Uterus (tissue), 4 donors: ENCODE measurements around the gene CD300A. TPM values are rescaled to one million over a fixed set of nuclear protein-coding genes. Genes with fewer than 3 reads are reported as not detected.

Experiments
- DNase-seq, 2 donors: peaks; one replicate each; pipeline ENCODE4 v3.0.0-alpha.2; 2019 to 2020
- H3K27ac ChIP-seq, 2 donors: fragments of 200-600 bp; sonication (generic); 1 replicate in 1 of 2; 2 replicates in 1 of 2; pipeline ENCODE4 v1.5.1; 2016 to 2018
- H3K27me3 ChIP-seq, 2 donors: fragments of 200-600 bp; sonication (generic); one replicate each; pipeline ENCODE4 v1.5.1; 2018 to 2019; ENCODE audit warnings: control low read depth in 1 of 2
- H3K36me3 ChIP-seq, 2 donors: fragments of 200-600 bp; sonication (generic); one replicate each; pipeline ENCODE4 v1.5.1; 2019; ENCODE audit warnings: control low read depth in 1 of 2
- H3K4me1 ChIP-seq, 2 donors: fragments of 200-600 bp; sonication (generic); one replicate each; pipeline ENCODE4 v1.5.1; 2018 to 2019; ENCODE audit warnings: control low read depth in 1 of 2
- H3K4me3 ChIP-seq, 2 donors: fragments of 200-600 bp; sonication (generic); 1 replicate in 1 of 2; 2 replicates in 1 of 2; pipeline ENCODE4 v1.5.1; 2018 to 2019; ENCODE audit warnings: mild to moderate bottlenecking in 1 of 2
- H3K9me3 ChIP-seq, 2 donors: fragments of 200-600 bp; sonication (generic); one replicate each; pipeline ENCODE4 v1.5.1; 2019; ENCODE audit warnings: control low read depth in 1 of 2
- CTCF ChIP-seq, 4 experiments: fragments of 200-600 bp in 2 of 4; fragments of 450-650 bp in 2 of 4; sonication (generic) in 2 of 4; IDR thresholded peaks; one replicate each; pipeline ENCODE4 v1.5.1; 2016 to 2019; ENCODE audit warnings: antibody characterized with exemption in 4 of 4, mild to moderate bottlenecking in 2 of 4, moderate library complexity in 1 of 4
- POLR2A ChIP-seq, 2 donors: fragments of 450-650 bp; IDR thresholded peaks; one replicate each; pipeline ENCODE4 v1.6.1; 2016; ENCODE audit warnings: antibody characterized with exemption in 2 of 2, mild to moderate bottlenecking in 1 of 2, moderate library complexity in 1 of 2
- intact Hi-C: fragments of 100-400 bp; cut with DNase I; formaldehyde crosslinking; loops from one replicate; pipeline ENCODE4 v1.15.1; 2023; ENCODE audit warnings: low total_unique reads
- total RNA-seq, 4 donors: library from RNA; depleted of rRNA in 3 of 4; stranded (reverse); fragments of >200 nt in 3 of 4; gene quantifications; one replicate each; pipeline versions ENCODE4 v1.1.0 to v1.2.4, GENCODE V29; 2014 to 2023
- donor health status: DM: yes; HTN: yes; CAD: no.

Gene CD300A
- total RNA-seq, 4 donors from 2014 or later, result 3.2 to 10.9 (median 4.0) TPM; not detected in 1

GRCh38 chr17:74450231-74450630 lies 16.2 kb upstream of the CD300A start:
- H3K4me1 ChIP-seq, result peaks cover 0 to 10% of the 10 kb centered on the region in 2 donors
- no peak overlapping the region for H3K27ac ChIP-seq
- TF ChIP-seq CTCF (IDR thresholded peaks at IDR 0.05) (no peak), POLR2A (IDR thresholded peaks at IDR 0.05) (no peak)
- DNase-seq, result no peak
- intact Hi-C loops, result no loop called here
- no peaks in the 10 kb centered on the region for H3K27me3 ChIP-seq
- H3K9me3 ChIP-seq, result no peaks in the 10 kb centered on the region
- H3K4me3 ChIP-seq, result no peak overlapping the region
- H3K36me3 ChIP-seq, result no peaks in the 10 kb centered on the region

- intact Hi-C loops, result no loop called here
These were observed 15.5 kb upstream of the CD300A start for GRCh38 chr17:74450925-74451403.

GRCh38 chr17:74451557-74451956 lies 14.9 kb upstream of the CD300A start:
- H3K9me3 ChIP-seq, result no peaks in the 10 kb centered on the region
- no peak for TF ChIP-seq POLR2A (IDR thresholded peaks at IDR 0.05)
- no peak for TF ChIP-seq CTCF (IDR thresholded peaks at IDR 0.05)
- H3K4me3 ChIP-seq, result no peak overlapping the region
- intact Hi-C loops, result no loop called here
- no peak for DNase-seq
- H3K4me1 ChIP-seq, result peaks cover 0 to 10% of the 10 kb centered on the region in 2 donors
- no peaks in the 10 kb centered on the region for H3K36me3 ChIP-seq
- H3K27me3 ChIP-seq, result no peaks in the 10 kb centered on the region
- H3K27ac ChIP-seq, result peak overlapping the region in 1 of 2 donors; percentile 81

More at GRCh38 chr17:74450925-74451403, 15.5 kb upstream of the CD300A start:
- Histone ChIP-seq H3K4me1 (peaks cover 0 to 10% of the 10 kb centered on the region in 2 donors), H3K27ac (peak overlapping the region in 1 of 2 donors; percentile 81), H3K36me3 (no peaks in the 10 kb centered on the region), H3K9me3 (no peaks in the 10 kb centered on the region), H3K4me3 (no peak overlapping the region), H3K27me3 (no peaks in the 10 kb centered on the region)
- DNase-seq, result no peak
- TF ChIP-seq POLR2A (IDR thresholded peaks at IDR 0.05) (no peak), CTCF (IDR thresholded peaks at IDR 0.05) (no peak)

- Histone ChIP-seq H3K27ac (peak overlapping the region; percentile 69 to 81), H3K36me3 (no peaks in the 10 kb centered on the region), H3K4me3 (no peak overlapping the region), H3K9me3 (no peaks in the 10 kb centered on the region), H3K4me1 (peaks cover 0 to 10% of the 10 kb centered on the region in 2 donors), H3K27me3 (no peaks in the 10 kb centered on the region)
- intact Hi-C loops, result no loop called here
- no peak for TF ChIP-seq CTCF (IDR thresholded peaks at IDR 0.05)
- TF ChIP-seq POLR2A (IDR thresholded peaks at IDR 0.05), result no peak
- no peak for DNase-seq
These were observed 14.2 kb upstream of the CD300A start for GRCh38 chr17:74452033-74452840.
